Kidney (tissue), 14 donors: ENCODE measurements around the gene CRYAA. TPM values are rescaled to one million over a fixed set of nuclear protein-coding genes. Genes with fewer than 3 reads are reported as not detected.

Source experiments
- DNase-seq, 5 donors: peaks; one replicate each; pipeline ENCODE4 v3.0.0-alpha.2; 2013 to 2020
- FAIRE-seq: peaks from 2 replicates; lab custom pipeline; 2012; peaks lifted over from hg19 to GRCh38; lab: Jason Lieb, UNC
- H3K27ac ChIP-seq, 2 donors: one replicate each; pipeline ENCODE4 v1.7.0; 2013; ENCODE audit warnings: low read depth in 2 of 2, low read length in 2 of 2, inconsistent platforms in 1 of 2
- H3K27me3 ChIP-seq: one replicate; pipeline ENCODE4 v1.7.1; 2013; ENCODE audit warnings: low read length, inconsistent platforms; ENCODE audit not compliant: control insufficient read depth, insufficient read depth
- H3K36me3 ChIP-seq, 3 donors: one replicate each; pipeline versions ENCODE4 v1.7.0 to v1.7.1; 2013; ENCODE audit warnings: low read length in 3 of 3, control low read depth in 1 of 3, inconsistent platforms in 1 of 3; ENCODE audit not compliant: insufficient read depth in 3 of 3, control insufficient read depth in 2 of 3
- H3K4me1 ChIP-seq, 3 donors: one replicate each; pipeline versions ENCODE4 v1.7.0 to v1.7.1; 2013; ENCODE audit warnings: low read length in 3 of 3, inconsistent platforms in 1 of 3, low read depth in 1 of 3; ENCODE audit not compliant: control insufficient read depth in 2 of 3, insufficient read depth in 2 of 3
- H3K4me3 ChIP-seq, 3 donors: one replicate each; pipeline versions ENCODE4 v1.7.0 to v1.8.1; 2013; ENCODE audit warnings: low read length in 3 of 3, control low read depth in 1 of 3, inconsistent platforms in 1 of 3
- H3K9ac ChIP-seq, 3 donors: one replicate each; pipeline versions ENCODE4 v1.7.0 to v1.7.1; 2013; ENCODE audit warnings: low read length in 3 of 3, control low read depth in 1 of 3, inconsistent platforms in 1 of 3
- H3K9me3 ChIP-seq, 3 donors: one replicate each; pipeline versions ENCODE4 v1.7.0 to v1.7.1; 2013; ENCODE audit warnings: low read length in 3 of 3, control low read depth in 1 of 3, inconsistent platforms in 1 of 3; ENCODE audit not compliant: control insufficient read depth in 2 of 3, insufficient read depth in 1 of 3
- CTCF ChIP-seq: IDR thresholded peaks from 3 replicates; pipeline ENCODE4 v1.5.1; 2012; ENCODE audit warnings: mild to moderate bottlenecking, moderate library complexity, borderline replicate concordance; ENCODE audit not compliant: insufficient read depth; ENCODE audit errors: extremely low read depth
- intact Hi-C: fragments of 100-400 bp; cut with DNase I; formaldehyde crosslinking; loops from one replicate; pipeline ENCODE4 v1.11.1; 2022
- polyA plus RNA-seq: library from polyadenylated mRNA; stranded (reverse); fragments of 350-450 nt; fragmentation: Illumina TruSeq; extraction: RNeasy Lipid Tissue Mini Kit (QIAGEN cat#74804); gene quantifications from one replicate; pipeline ENCODE4 v1.2.3, GENCODE V29; 2014; ENCODE audit warnings: low read depth, low replicate concordance; ENCODE audit not compliant: insufficient read depth
- total RNA-seq: library from RNA; stranded (reverse); fragmentation: NEBNext Ultra II Directional; extraction: Animal tissue kit (Norgen Biotek cat#: 25700); gene quantifications from one replicate; pipeline ENCODE4 v1.2.1, GENCODE V29; 2021
- donor health status: control.
- donor health status: control.
- donor health status: control.
- donor health status: control.
- donor health status: control.
- donor health status: DM: yes; HTN: yes; CAD: no.
- donor health status: Normal renal cell carcinoma (clear cell type).

The CRYAA gene
- total and polyA plus RNA-seq, 2 donors from 2014 or later = 28.6 TPM; not detected in 1

- no peak for FAIRE-seq
- intact Hi-C loops = no loop called here
- no peak for TF ChIP-seq CTCF
- Histone ChIP-seq H3K27me3 (no peaks in the 10 kb centered on the region), H3K9me3 (no peaks in the 10 kb centered on the region), H3K36me3 (no peaks in the 10 kb centered on the region), H3K4me3 (no peak overlapping the region), H3K4me1 (peaks cover 0 to 3% (median 0%) of the 10 kb centered on the region in 3 donors), H3K27ac (no peak overlapping the region), H3K9ac (no peak overlapping the region)
- peak in 3 of 5 donors; percentile 8 to 44 (median 34) for DNase-seq
These were observed 23.8 kb downstream of the CRYAA start for GRCh38 chr21:43192501-43193081.

DNA sequence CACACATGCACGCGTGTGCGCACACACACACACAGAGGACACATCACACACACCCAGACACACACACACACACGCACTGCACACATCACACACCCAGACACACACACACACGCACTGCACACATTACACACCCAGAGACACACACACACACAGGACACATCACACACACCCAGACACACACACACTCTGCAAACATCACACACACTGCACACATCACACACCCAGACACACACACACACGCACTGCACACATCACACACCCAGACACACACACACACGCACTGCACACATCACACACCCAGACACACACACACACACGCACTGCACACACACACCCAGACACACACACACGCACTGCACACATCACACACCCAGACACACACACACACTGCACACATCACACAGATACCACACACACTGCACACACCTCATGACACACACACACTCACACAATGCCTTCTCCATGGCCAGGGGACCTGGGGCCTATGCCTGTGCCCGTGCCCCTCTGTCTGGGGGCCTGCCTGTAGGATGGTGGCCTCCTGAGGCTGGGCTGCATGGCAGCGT lies 24.4 kb downstream of the CRYAA start:
- no peak overlapping the region for H3K9ac ChIP-seq
- FAIRE-seq = no peak

GRCh38 chr21:43193651-43194302 lies 25.0 kb downstream of the CRYAA start:
- H3K36me3 ChIP-seq = no peaks in the 10 kb centered on the region
- FAIRE-seq (no peak), DNase-seq (peak; percentile 12 to 87 (median 39))
- intact Hi-C loops = no loop called here
- no peak for TF ChIP-seq CTCF
- H3K27ac ChIP-seq = no peak overlapping the region
- no peaks in the 10 kb centered on the region for H3K27me3 ChIP-seq
- H3K9me3 ChIP-seq = no peaks in the 10 kb centered on the region
- H3K4me1 ChIP-seq = peaks cover 0 to 3% (median 0%) of the 10 kb centered on the region in 3 donors
- H3K9ac ChIP-seq = no peak overlapping the region
- no peak overlapping the region for H3K4me3 ChIP-seq

More for the DNA sequence above, 24.4 kb downstream of the CRYAA start:
- Histone ChIP-seq H3K4me1 (peaks cover 0 to 3% (median 0%) of the 10 kb centered on the region in 3 donors), H3K27ac (no peak overlapping the region), H3K27me3 (no peaks in the 10 kb centered on the region), H3K9me3 (no peaks in the 10 kb centered on the region), H3K36me3 (no peaks in the 10 kb centered on the region), H3K4me3 (no peak overlapping the region)
- TF ChIP-seq CTCF = no peak
- DNase-seq = peak in 1 of 5 donors; percentile 7
- intact Hi-C loops = no loop called here
